Trophoblast cell (in vitro differentiated cells and primary cell): Measurements from ENCODE around the gene SPDYE4.
A peak's percentile ranks its signal among the peaks of the same experiment; 100 is the strongest.

Experiments
- DNase-seq, 2 donors: peaks; one replicate each; pipeline ENCODE4 v3.0.0-alpha.2; 2016
- H2AFZ ChIP-seq: 2 replicates; pipeline ENCODE4 v1.6.1; 2013; ENCODE audit warnings: low read length, moderate library complexity, mild to moderate bottlenecking; ENCODE audit not compliant: insufficient read depth, poor library complexity
- H2AK5ac ChIP-seq: 2 replicates; pipeline ENCODE4 v1.6.1; 2013; ENCODE audit warnings: mild to moderate bottlenecking, low read length
- H2BK120ac ChIP-seq: 2 replicates; pipeline ENCODE4 v1.6.1; 2013; ENCODE audit warnings: low read length, mild to moderate bottlenecking, moderate library complexity; ENCODE audit not compliant: insufficient read depth, poor library complexity
- H2BK12ac ChIP-seq: 2 replicates; pipeline ENCODE4 v1.6.1; 2013; ENCODE audit warnings: mild to moderate bottlenecking, low read length, moderate library complexity
- H2BK5ac ChIP-seq: 2 replicates; pipeline ENCODE4 v1.6.1; 2013; ENCODE audit warnings: low read length, low read depth, moderate library complexity, mild to moderate bottlenecking; ENCODE audit not compliant: poor library complexity
- H3K14ac ChIP-seq: 2 replicates; pipeline ENCODE4 v1.6.1; 2013; ENCODE audit warnings: mild to moderate bottlenecking, low read length
- H3K18ac ChIP-seq: 2 replicates; pipeline ENCODE4 v1.6.1; 2013; ENCODE audit warnings: mild to moderate bottlenecking, low read length
- H3K23ac ChIP-seq: 2 replicates; pipeline ENCODE4 v1.6.1; 2013; ENCODE audit warnings: low read length
- H3K27ac ChIP-seq: 2 replicates; pipeline ENCODE4 v1.5.1; 2013; ENCODE audit warnings: low read depth, mild to moderate bottlenecking, inconsistent platforms, low read length, moderate library complexity
- H3K27me3 ChIP-seq: 2 replicates; pipeline ENCODE4 v1.6.1; 2013; ENCODE audit warnings: inconsistent platforms, mild to moderate bottlenecking, low read length, moderate library complexity; ENCODE audit not compliant: insufficient read depth
- H3K36me3 ChIP-seq, 2 experiments: 1 replicate in 1 of 2; 2 replicates in 1 of 2; pipeline ENCODE4 v1.6.1; 2013; ENCODE audit warnings: low read length in 2 of 2, mild to moderate bottlenecking in 2 of 2, moderate library complexity in 1 of 2; ENCODE audit not compliant: insufficient read depth in 2 of 2, control insufficient read depth in 1 of 2
- H3K4ac ChIP-seq: 2 replicates; pipeline ENCODE4 v1.6.1; 2013; ENCODE audit warnings: low read depth, mild to moderate bottlenecking, low read length, moderate library complexity
- H3K4me1 ChIP-seq, 2 experiments: 1 replicate in 1 of 2; 2 replicates in 1 of 2; pipeline ENCODE4 v1.6.1; 2013; ENCODE audit warnings: low read length in 2 of 2, mild to moderate bottlenecking in 2 of 2, moderate library complexity in 1 of 2; ENCODE audit not compliant: insufficient read depth in 2 of 2, control insufficient read depth in 1 of 2
- H3K4me2 ChIP-seq: 2 replicates; pipeline ENCODE4 v1.6.1; 2013; ENCODE audit warnings: inconsistent platforms, mild to moderate bottlenecking, low read length, moderate library complexity
- H3K4me3 ChIP-seq: 2 replicates; pipeline ENCODE4 v1.5.1; 2013; ENCODE audit warnings: mild to moderate bottlenecking, low read depth, low read length, inconsistent platforms
- H3K79me1 ChIP-seq: one replicate; pipeline ENCODE4 v1.6.1; 2013; ENCODE audit warnings: low read length
- H3K79me2 ChIP-seq: 2 replicates; pipeline ENCODE4 v1.6.1; 2013; ENCODE audit warnings: low read length, mild to moderate bottlenecking; ENCODE audit not compliant: control insufficient read depth, insufficient read depth, poor library complexity
- H3K9ac ChIP-seq: 2 replicates; pipeline ENCODE4 v1.6.1; 2013; ENCODE audit warnings: mild to moderate bottlenecking, low read length
- H3K9me3 ChIP-seq: 2 replicates; pipeline ENCODE4 v1.6.1; 2013; ENCODE audit warnings: low read depth, mild to moderate bottlenecking, control low read depth, inconsistent platforms, low read length; ENCODE audit not compliant: insufficient read depth
- H4K12ac ChIP-seq: 2 replicates; pipeline ENCODE4 v1.6.1; 2013; ENCODE audit warnings: low read depth, mild to moderate bottlenecking, low read length, moderate library complexity
- H4K8ac ChIP-seq: 2 replicates; pipeline ENCODE4 v1.6.1; 2013; ENCODE audit warnings: low read depth, mild to moderate bottlenecking, low read length, moderate library complexity
- H4K91ac ChIP-seq: one replicate; pipeline ENCODE4 v1.6.1; 2013; ENCODE audit warnings: low read depth, mild to moderate bottlenecking, low read length, moderate library complexity
- WGBS: extraction: QIAGEN DNeasy Blood & Tissue Kit; methylation state at CpG from one replicate; pipeline ENCODE4 v1.1.7; 2013; ENCODE audit warnings: missing lambda C conversion rate; ENCODE audit not compliant: insufficient read length, insufficient coverage; ENCODE audit errors: extremely low coverage; 5-methylcytosine and 5-hydroxymethylcytosine counted together

SPDYE4 gene

GRCh38 chr17:8728971-8729370, 29.4 kb downstream of the SPDYE4 start:
- H3K4me2 ChIP-seq, result no peak overlapping the region
- H3K4me3 ChIP-seq, result no peak overlapping the region
- peak overlapping the region; percentile 9 for H3K18ac ChIP-seq
- no peak overlapping the region for H3K14ac ChIP-seq
- no peak overlapping the region for H3K23ac ChIP-seq
- H2BK12ac ChIP-seq, result peak overlapping the region; percentile 64
- no peak overlapping the region for H3K4ac ChIP-seq
- no peak overlapping the region for H3K27ac ChIP-seq
- H3K79me2 ChIP-seq, result peaks cover 4% of the 10 kb centered on the region
- no peak overlapping the region for H4K8ac ChIP-seq
- WGBS, result no CpG with 5 or more reads among the region's 5 CpGs
- no peak overlapping the region for H4K12ac ChIP-seq
- H2BK120ac ChIP-seq, result peak overlapping the region; percentile 21
- no peak overlapping the region for H3K9ac ChIP-seq
- peaks cover 30 to 33% of the 10 kb centered on the region in 2 experiments for H3K4me1 ChIP-seq
- H3K9me3 ChIP-seq, result no peaks in the 10 kb centered on the region
- DNase-seq, result no peak
- peak overlapping the region; percentile 14 for H2BK5ac ChIP-seq
- peak overlapping the region; percentile 16 for H4K91ac ChIP-seq
- H2AK5ac ChIP-seq, result no peak overlapping the region
- H2AFZ ChIP-seq, result no peak overlapping the region
- H3K27me3 ChIP-seq, result no peaks in the 10 kb centered on the region
- no peaks in the 10 kb centered on the region for H3K36me3 ChIP-seq
- peaks cover 32% of the 10 kb centered on the region for H3K79me1 ChIP-seq

- Histone ChIP-seq H3K23ac (no peak overlapping the region), H4K91ac (peak overlapping the region; percentile 78), H3K9me3 (no peaks in the 10 kb centered on the region), H3K36me3 (no peaks in the 10 kb centered on the region), H3K4ac (peak overlapping the region; percentile 32), H2AFZ (no peak overlapping the region), H4K12ac (no peak overlapping the region), H3K4me1 (peaks cover 30 to 33% of the 10 kb centered on the region in 2 experiments), H3K27ac (no peak overlapping the region), H2AK5ac (peak overlapping the region; percentile 74), H3K79me2 (peaks cover 4% of the 10 kb centered on the region), H2BK120ac (peak overlapping the region; percentile 84), H3K18ac (peak overlapping the region; percentile 41), H2BK5ac (no peak overlapping the region), H3K14ac (peak overlapping the region; percentile 59), H4K8ac (peak overlapping the region; percentile 57), H2BK12ac (peak overlapping the region; percentile 95), H3K4me2 (no peak overlapping the region), H3K4me3 (no peak overlapping the region), H3K27me3 (no peaks in the 10 kb centered on the region), H3K79me1 (peaks cover 32% of the 10 kb centered on the region), H3K9ac (no peak overlapping the region)
- no CpG with 5 or more reads among the region's 13 CpGs for WGBS
- DNase-seq, result peak; percentile 81 to 89
Measured at GRCh38 chr17:8728251-8728938, 30.0 kb downstream of the SPDYE4 start.

GRCh38 chr17:8726941-8727555, 31.3 kb downstream of the SPDYE4 start:
- H3K4me3 ChIP-seq, result no peak overlapping the region

GRCh38 chr17:8725881-8726876, 32.2 kb downstream of the SPDYE4 start:
- WGBS, result no CpG with 5 or more reads among the region's 23 CpGs
- H3K14ac ChIP-seq, result peak overlapping the region; percentile 56
- H2BK12ac ChIP-seq, result peak overlapping the region; percentile 61
- H2BK5ac ChIP-seq, result peak overlapping the region; percentile 3
- H3K18ac ChIP-seq, result peak overlapping the region; percentile 12
- no peak for DNase-seq
- no peak overlapping the region for H3K27ac ChIP-seq
- H2AFZ ChIP-seq, result no peak overlapping the region
- peaks cover 34 to 40% of the 10 kb centered on the region in 2 experiments for H3K4me1 ChIP-seq
- H3K4ac ChIP-seq, result no peak overlapping the region
- H3K9ac ChIP-seq, result no peak overlapping the region
- H3K36me3 ChIP-seq, result no peaks in the 10 kb centered on the region
- no peaks in the 10 kb centered on the region for H3K27me3 ChIP-seq
- peak overlapping the region; percentile 28 for H2BK120ac ChIP-seq
- H3K9me3 ChIP-seq, result no peaks in the 10 kb centered on the region
- no peak overlapping the region for H3K4me2 ChIP-seq
- no peak overlapping the region for H4K8ac ChIP-seq
- H4K91ac ChIP-seq, result peak overlapping the region; percentile 65
- H4K12ac ChIP-seq, result no peak overlapping the region
- H3K23ac ChIP-seq, result no peak overlapping the region
- H2AK5ac ChIP-seq, result peak overlapping the region; percentile 61
- no peak overlapping the region for H3K4me3 ChIP-seq
- H3K79me2 ChIP-seq, result peaks cover 4% of the 10 kb centered on the region
- peaks cover 40% of the 10 kb centered on the region for H3K79me1 ChIP-seq

More at GRCh38 chr17:8726941-8727555, 31.3 kb downstream of the SPDYE4 start:
- Histone ChIP-seq H2AK5ac (peak overlapping the region; percentile 19), H3K23ac (no peak overlapping the region), H3K79me1 (peaks cover 32% of the 10 kb centered on the region), H3K4me2 (no peak overlapping the region), H2AFZ (no peak overlapping the region), H3K4ac (no peak overlapping the region), H3K79me2 (peaks cover 4% of the 10 kb centered on the region), H4K12ac (no peak overlapping the region), H2BK120ac (peak overlapping the region; percentile 59), H3K14ac (peak overlapping the region; percentile 38), H3K27me3 (no peaks in the 10 kb centered on the region), H2BK12ac (peak overlapping the region; percentile 90), H3K9ac (no peak overlapping the region), H3K36me3 (no peaks in the 10 kb centered on the region), H4K91ac (peak overlapping the region; percentile 71), H3K4me1 (peaks cover 30 to 33% of the 10 kb centered on the region in 2 experiments), H2BK5ac (peak overlapping the region; percentile 7), H3K9me3 (no peaks in the 10 kb centered on the region), H3K18ac (no peak overlapping the region), H4K8ac (peak overlapping the region; percentile 24), H3K27ac (peak overlapping the region; percentile 37)
- peak; percentile 95 to 96 for DNase-seq
- WGBS, result no CpG with 5 or more reads among the region's 17 CpGs
